Measurements from ENCODE around the gene CASP7. TPM values are rescaled to one million over a fixed set of nuclear protein-coding genes. Genes with fewer than 3 reads are reported as not detected.

CASP7 gene
- total RNA-seq, 1 experiment from 2014 or later = 22.7 TPM

- Mint-ChIP-seq H3K9me3 (ENCODE audit: low read depth, unreplicated experiment) (no peaks in the 10 kb centered on the region), H3K27me3 (ENCODE audit: unreplicated experiment) (no peaks in the 10 kb centered on the region), H3K4me1 (ENCODE audit: low read depth, unreplicated experiment) (no peaks in the 10 kb centered on the region), H3K4me3 (ENCODE audit: low read depth, unreplicated experiment) (no peak overlapping the region), H3K27ac (ENCODE audit: unreplicated experiment) (no peak overlapping the region), H3K36me3 (ENCODE audit: insufficient read depth, unreplicated experiment) (no peaks in the 10 kb centered on the region)
- no peak for TF ChIP-seq CTCF (IDR thresholded peaks at IDR 0.05; ENCODE audit: unreplicated experiment)
- no TSS peak for BruUV-seq (replicated peaks)
- CTCF ChIA-PET = no interaction called here
- no peak for DNase-seq
- intact Hi-C loops (cut with micrococcal nuclease; ENCODE audit: unreplicated experiment) = no loop called here
Measured at GRCh38 chr10:113720386-113720785, 40.7 kb downstream of the CASP7 start.

GRCh38 chr10:113732160-113732881, 52.6 kb downstream of the CASP7 start:
- H3K9me3 Mint-ChIP-seq (ENCODE audit: low read depth, unreplicated experiment) = no peaks in the 10 kb centered on the region
- CTCF ChIA-PET = no interaction called here
- no peak for TF ChIP-seq CTCF (IDR thresholded peaks at IDR 0.05; ENCODE audit: unreplicated experiment)
- intact Hi-C loops (cut with micrococcal nuclease; ENCODE audit: unreplicated experiment) = no loop called here
- no peaks in the 10 kb centered on the region for H3K4me1 Mint-ChIP-seq (ENCODE audit: low read depth, unreplicated experiment)
- no peaks in the 10 kb centered on the region for H3K27me3 Mint-ChIP-seq (ENCODE audit: unreplicated experiment)
- H3K4me3 Mint-ChIP-seq (ENCODE audit: low read depth, unreplicated experiment) = no peak overlapping the region
- H3K36me3 Mint-ChIP-seq (ENCODE audit: insufficient read depth, unreplicated experiment) = no peaks in the 10 kb centered on the region
- BruUV-seq (replicated peaks) = no TSS peak
- no peak for DNase-seq
- H3K27ac Mint-ChIP-seq (ENCODE audit: unreplicated experiment) = no peak overlapping the region

- BruUV-seq (replicated peaks) = no TSS peak
- no peaks in the 10 kb centered on the region for H3K9me3 Mint-ChIP-seq (ENCODE audit: low read depth, unreplicated experiment)
- no peak overlapping the region for H3K27ac Mint-ChIP-seq (ENCODE audit: unreplicated experiment)
- H3K4me3 Mint-ChIP-seq (ENCODE audit: low read depth, unreplicated experiment) = no peak overlapping the region
- H3K27me3 Mint-ChIP-seq (ENCODE audit: unreplicated experiment) = no peaks in the 10 kb centered on the region
- TF ChIP-seq CTCF (IDR thresholded peaks at IDR 0.05; ENCODE audit: unreplicated experiment) = no peak
- CTCF ChIA-PET = no interaction called here
- H3K4me1 Mint-ChIP-seq (ENCODE audit: low read depth, unreplicated experiment) = no peaks in the 10 kb centered on the region
- no peaks in the 10 kb centered on the region for H3K36me3 Mint-ChIP-seq (ENCODE audit: insufficient read depth, unreplicated experiment)
- intact Hi-C loops (cut with micrococcal nuclease; ENCODE audit: unreplicated experiment) = no loop called here
- DNase-seq = no peak
Measured at GRCh38 chr10:113732966-113733365, 53.3 kb downstream of the CASP7 start.

GRCh38 chr10:113733635-113734034, 53.9 kb downstream of the CASP7 start:
- no TSS peak for BruUV-seq (replicated peaks)
- CTCF ChIA-PET = no interaction called here
- no peaks in the 10 kb centered on the region for H3K36me3 Mint-ChIP-seq (ENCODE audit: insufficient read depth, unreplicated experiment)
- H3K9me3 Mint-ChIP-seq (ENCODE audit: low read depth, unreplicated experiment) = no peaks in the 10 kb centered on the region
- intact Hi-C loops (cut with micrococcal nuclease; ENCODE audit: unreplicated experiment) = no loop called here
- H3K4me1 Mint-ChIP-seq (ENCODE audit: low read depth, unreplicated experiment) = no peaks in the 10 kb centered on the region
- H3K4me3 Mint-ChIP-seq (ENCODE audit: low read depth, unreplicated experiment) = no peak overlapping the region
- no peak for TF ChIP-seq CTCF (IDR thresholded peaks at IDR 0.05; ENCODE audit: unreplicated experiment)
- DNase-seq = no peak
- no peak overlapping the region for H3K27ac Mint-ChIP-seq (ENCODE audit: unreplicated experiment)
- H3K27me3 Mint-ChIP-seq (ENCODE audit: unreplicated experiment) = no peaks in the 10 kb centered on the region
